ENCODE measurements around the gene LINGO4.

LINGO4 gene

GRCh38 chr1:151763990-151764389 lies 41.2 kb downstream of the LINGO4 start:
- H3K4me3 ChIP-seq (replicated peaks; ENCODE audit: low read depth, low read length): peak overlapping the region; percentile 82
- DNase-seq (ENCODE audit: low read depth): no peak
- TF ChIP-seq, protein P1, sequence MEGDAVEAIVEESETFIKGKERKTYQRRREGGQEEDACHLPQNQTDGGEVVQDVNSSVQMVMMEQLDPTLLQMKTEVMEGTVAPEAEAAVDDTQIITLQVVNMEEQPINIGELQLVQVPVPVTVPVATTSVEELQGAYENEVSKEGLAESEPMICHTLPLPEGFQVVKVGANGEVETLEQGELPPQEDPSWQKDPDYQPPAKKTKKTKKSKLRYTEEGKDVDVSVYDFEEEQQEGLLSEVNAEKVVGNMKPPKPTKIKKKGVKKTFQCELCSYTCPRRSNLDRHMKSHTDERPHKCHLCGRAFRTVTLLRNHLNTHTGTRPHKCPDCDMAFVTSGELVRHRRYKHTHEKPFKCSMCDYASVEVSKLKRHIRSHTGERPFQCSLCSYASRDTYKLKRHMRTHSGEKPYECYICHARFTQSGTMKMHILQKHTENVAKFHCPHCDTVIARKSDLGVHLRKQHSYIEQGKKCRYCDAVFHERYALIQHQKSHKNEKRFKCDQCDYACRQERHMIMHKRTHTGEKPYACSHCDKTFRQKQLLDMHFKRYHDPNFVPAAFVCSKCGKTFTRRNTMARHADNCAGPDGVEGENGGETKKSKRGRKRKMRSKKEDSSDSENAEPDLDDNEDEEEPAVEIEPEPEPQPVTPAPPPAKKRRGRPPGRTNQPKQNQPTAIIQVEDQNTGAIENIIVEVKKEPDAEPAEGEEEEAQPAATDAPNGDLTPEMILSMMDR (IDR thresholded peaks at IDR 0.05; ENCODE audit: low read length, missing control alignments): no peak

- TF ChIP-seq, protein P1 (IDR thresholded peaks at IDR 0.05; ENCODE audit: low read length, missing control alignments): no peak
- peak; percentile 77 for DNase-seq (ENCODE audit: low read depth)
- H3K4me3 ChIP-seq (replicated peaks; ENCODE audit: low read depth, low read length): peak within 1 kb of the TSS; percentile 82
Observed at GRCh38 chr1:151762941-151763921, 42.0 kb downstream of the LINGO4 start, which contains the start of gene MRPL9. TSS of gene MRPL9 (minus strand) at chr1:151763496. CDS start at chr1:151763479, 17 bp downstream.

GRCh38 chr1:151760597-151761385 lies 44.4 kb downstream of the LINGO4 start:
- TF ChIP-seq, protein P1 (IDR thresholded peaks at IDR 0.05; ENCODE audit: low read length, missing control alignments): no peak
- H3K4me3 ChIP-seq (replicated peaks; ENCODE audit: low read depth, low read length): no peak overlapping the region
- DNase-seq (ENCODE audit: low read depth): no peak

GRCh38 chr1:151759241-151759640 lies 46.0 kb downstream of the LINGO4 start:
- DNase-seq (ENCODE audit: low read depth): no peak
- H3K4me3 ChIP-seq (replicated peaks; ENCODE audit: low read depth, low read length): no peak overlapping the region
- TF ChIP-seq, protein P1 (IDR thresholded peaks at IDR 0.05; ENCODE audit: low read length, missing control alignments): no peak

- no peak overlapping the region for H3K4me3 ChIP-seq (replicated peaks; ENCODE audit: low read depth, low read length)
- peak; percentile 51 for DNase-seq (ENCODE audit: low read depth)
- TF ChIP-seq, protein P1 (IDR thresholded peaks at IDR 0.05; ENCODE audit: low read length, missing control alignments): no peak
Observed at GRCh38 chr1:151756291-151756690, 48.9 kb downstream of the LINGO4 start.

Data from fibroblast of pulmonary artery (primary cell).